A673 (cell line): ENCODE results near the gene LMTK3.

Source experiments
- CTCF ChIP-seq: fragments of 300-800, 200-600 bp; sonication (generic); conservative IDR thresholded peaks from 2 replicates; pipeline ENCODE4 v1.5.1; 2017; ENCODE audit warnings: low read depth, mild to moderate bottlenecking, antibody characterized with exemption, low read length, moderate library complexity, mixed read lengths
- EZH2 ChIP-seq: fragments of 200-600 bp; sonication (generic); IDR thresholded peaks from 2 replicates; pipeline ENCODE4 v1.6.1; 2017; ENCODE audit warnings: borderline replicate concordance, low read depth, mild to moderate bottlenecking, mixed read lengths, antibody characterized with exemption, low read length; ENCODE audit not compliant: poor library complexity, severe bottlenecking

- TF ChIP-seq CTCF (no peak), EZH2 (no peak)
Observed at GRCh38 chr19:48470856-48471255, 40.8 kb downstream of the LMTK3 start.
